ENCODE results near the gene RAPGEFL1.
"Not testable (repeated sequence)": the region's sequence is repeated elsewhere in the genome, so short reads cannot be mapped to it uniquely, and the experiment has no call there.

RAPGEFL1 gene

DNA sequence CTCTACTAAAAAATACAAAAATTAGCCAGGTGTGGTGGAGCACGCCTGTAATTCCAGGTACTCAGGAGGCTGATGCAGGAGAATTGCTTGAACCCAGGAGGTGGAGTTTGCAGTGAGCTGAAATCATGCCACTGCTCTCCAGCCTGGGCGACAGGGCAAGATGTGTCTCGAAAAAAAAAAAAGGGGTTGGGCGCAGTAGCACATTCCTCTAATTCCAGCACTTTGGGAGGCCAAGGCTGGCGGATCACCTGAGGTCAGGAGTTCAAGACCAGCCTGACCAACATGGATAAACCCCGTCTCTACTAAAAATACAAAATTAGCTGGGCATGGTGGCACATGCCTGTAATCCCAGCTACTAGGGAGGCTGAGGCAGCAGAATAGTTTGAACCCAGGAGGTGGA is 36.6 kb downstream of the RAPGEFL1 start:
- not testable (repeated sequence) for DNase-seq

DNA sequence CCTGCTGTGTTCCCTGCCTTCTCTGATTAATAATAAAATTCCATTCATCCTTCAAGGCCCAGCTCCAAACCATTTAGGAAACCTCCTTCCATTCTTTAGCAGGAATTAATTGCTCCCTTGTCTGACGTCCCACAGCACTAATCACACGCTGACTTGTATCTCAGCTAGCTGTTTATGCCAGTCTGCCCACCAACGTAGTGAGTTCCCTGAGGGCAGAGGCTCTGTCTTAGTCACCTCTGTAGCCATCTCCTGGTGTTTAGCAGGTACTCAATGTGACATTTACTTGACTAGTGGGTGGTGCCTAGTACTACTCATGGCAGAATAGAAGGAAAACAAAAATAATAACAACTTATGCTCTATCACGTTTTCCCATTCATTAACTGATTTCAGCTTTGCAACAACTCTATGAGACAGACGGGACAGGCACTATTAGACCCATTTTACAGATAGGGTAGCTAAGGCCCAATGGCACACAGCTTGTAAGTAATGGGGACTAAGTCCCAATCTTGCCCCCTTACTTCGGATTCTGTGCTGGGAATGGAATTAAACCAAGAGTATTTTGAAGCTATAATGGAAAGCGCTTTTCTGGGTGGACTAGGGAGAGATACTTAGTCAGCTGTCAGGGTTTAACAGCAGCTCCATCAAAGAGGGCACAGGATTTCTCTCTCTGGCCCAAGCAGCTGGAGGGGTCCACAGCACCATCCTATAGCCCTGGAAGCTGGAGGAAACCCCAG is 40.9 kb downstream of the RAPGEFL1 start:
- no peak for DNase-seq

DNA sequence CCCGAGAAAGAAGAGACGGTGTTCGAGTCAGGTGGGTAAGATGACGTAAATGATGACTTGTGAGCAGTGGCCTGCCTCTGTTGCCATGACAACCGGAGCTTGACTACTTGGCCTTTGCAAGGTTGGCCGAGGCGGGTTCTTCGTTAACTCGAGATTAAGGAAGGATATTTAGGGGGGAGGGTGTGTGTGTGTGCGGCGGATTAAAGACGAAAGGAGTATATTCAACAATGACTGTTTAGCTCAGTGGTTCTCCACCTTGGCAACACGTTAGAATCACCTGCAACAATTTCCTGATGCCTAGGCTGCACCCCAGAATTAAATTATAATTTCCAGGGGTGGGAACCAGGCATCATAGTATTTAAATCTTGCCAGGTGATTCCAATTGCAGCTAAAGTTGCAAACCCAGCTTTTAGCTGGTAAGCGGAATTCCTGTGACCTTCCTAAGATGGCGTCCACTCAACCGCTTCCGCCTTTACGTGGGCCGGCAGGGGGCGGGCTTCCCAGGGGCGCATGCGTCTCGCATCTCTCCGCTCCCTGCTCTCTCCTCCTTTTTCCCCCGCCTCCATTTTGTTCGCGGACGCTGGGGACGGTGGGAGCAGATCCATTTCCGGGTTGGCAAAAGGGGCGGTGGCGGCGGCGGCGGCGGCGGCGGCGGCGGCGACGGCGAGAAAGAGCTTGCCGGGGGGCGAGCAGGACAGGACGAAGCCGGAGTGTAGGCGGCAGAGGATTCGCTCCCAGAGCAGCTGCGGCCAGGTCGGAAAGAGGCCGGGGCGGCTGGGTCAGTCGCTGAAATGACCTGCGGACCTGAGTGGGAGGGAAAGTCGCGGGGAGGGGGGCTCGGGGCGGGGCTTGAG is 41.7 kb downstream of the RAPGEFL1 start, which contains the start of gene WIPF2:
TSS of gene WIPF2 (plus strand) at position 565 of the 854 bp plus-strand sequence. CDS start 37,156 bp downstream, outside the sequence.
- peak; percentile 96 for DNase-seq

DNA sequence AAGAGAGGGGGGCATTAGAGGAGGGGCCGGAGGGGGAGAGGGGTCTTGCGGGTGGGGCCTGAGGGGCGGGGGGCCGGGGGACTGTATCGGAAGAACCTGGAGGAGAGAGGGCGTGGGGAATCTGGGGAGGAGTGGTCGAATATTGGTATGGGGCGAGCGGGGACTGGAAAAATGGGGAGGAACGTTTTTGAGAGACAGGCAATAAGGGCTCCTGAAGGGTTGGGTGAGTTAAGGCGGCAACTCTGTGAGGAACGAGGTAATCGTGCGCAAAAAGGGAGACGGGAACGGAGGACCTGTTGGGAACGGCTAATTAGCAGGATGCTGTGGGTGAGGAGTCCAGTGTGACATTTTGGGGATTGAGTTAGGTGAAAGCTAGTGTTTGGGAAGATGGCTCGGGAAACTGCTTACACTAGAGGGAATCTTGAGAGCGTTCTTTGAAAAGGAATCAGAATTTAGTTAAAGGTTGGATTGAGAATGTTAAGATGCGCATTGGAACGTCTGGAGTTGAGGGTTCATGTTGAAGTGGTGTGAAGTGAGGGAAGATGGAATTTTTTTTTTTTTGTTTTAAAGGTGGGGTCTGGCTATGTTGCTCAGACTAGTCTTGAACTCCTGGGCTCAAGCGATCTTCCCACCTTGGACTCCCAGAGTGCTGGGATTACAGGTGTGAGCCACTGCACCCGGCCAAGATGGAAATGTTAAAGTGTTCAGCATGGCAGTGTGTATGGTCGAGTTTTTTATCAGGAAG is 42.5 kb downstream of the RAPGEFL1 start:
- DNase-seq, result peak; percentile 69

DNA sequence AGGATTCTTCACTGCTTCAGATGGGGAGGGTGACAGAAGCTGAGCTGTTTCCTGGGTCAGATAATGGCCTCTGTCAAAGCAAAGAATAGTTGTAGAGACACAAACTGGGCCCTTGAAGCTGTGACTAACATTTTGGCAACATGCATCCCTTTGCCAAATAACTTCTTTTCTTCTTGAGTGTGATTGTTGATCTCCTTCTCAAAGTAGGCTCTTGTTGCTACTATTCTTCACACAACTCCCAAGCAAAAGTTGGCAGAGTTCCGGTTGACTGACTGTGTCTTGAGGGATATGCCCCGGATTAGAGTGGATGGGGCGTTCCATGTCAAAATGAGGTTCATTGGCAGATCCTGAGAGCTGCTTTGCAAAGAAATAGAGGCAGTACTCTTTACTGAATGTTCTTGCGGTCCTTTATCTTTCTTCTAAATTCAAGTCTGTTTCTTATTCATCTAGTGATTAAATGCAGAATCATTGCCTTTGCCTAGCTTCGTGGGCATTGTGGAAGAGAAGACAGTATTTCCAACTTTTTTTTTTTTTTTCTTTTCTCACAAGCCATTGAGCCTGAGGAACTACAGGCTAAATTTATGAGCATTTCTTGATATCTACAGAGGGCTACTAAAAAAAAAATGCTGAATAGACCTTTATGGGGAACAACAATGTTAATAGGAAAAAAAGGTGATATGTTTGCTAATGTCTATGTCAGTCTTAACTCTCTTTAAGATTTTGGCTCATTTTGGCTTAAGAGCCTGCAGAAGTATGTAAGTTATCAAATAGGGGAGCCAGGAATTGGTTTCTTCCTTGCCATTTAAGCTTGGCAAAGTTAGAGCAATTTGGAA is 47.7 kb downstream of the RAPGEFL1 start:
- no peak for DNase-seq

DNA sequence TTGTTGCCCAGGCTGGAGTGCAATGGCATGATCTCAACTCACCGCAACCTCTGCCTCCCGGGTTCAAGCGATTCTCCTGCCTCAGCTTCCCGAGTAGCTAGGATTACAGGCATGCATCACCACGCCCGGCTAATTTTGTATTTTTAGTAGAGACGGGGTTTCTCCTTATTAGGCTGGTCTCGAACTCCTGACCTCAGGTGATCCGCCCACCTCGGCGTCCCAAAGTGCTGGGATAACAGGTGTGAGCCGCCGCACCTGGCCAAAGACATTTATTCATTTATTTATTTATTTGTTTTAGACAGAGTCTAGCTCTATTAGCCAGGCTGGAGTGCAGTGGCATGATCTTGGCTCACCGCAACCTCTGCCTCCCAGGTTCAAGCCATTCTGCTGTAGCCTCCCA is 51.9 kb downstream of the RAPGEFL1 start:
- not testable (repeated sequence) for DNase-seq

DNA sequence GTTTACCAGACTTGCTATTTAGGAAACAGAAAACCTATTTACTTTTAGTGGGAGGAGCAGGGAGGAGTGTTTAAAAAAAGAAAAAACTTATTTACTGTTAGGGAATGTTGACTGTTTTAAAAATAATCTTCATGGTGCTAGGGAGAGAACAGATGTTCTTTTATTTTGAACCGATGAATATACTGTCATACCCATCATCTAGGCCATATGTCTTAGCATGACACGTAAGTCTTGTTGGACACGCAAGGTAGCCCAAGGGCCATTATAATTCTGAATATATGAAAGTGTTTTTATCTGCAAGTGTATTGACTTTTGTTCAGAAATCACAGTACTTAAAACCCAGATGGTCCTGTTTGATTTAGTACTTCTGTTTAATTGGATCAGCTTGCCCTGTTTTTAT is 53.4 kb downstream of the RAPGEFL1 start:
- no peak for DNase-seq

DNA sequence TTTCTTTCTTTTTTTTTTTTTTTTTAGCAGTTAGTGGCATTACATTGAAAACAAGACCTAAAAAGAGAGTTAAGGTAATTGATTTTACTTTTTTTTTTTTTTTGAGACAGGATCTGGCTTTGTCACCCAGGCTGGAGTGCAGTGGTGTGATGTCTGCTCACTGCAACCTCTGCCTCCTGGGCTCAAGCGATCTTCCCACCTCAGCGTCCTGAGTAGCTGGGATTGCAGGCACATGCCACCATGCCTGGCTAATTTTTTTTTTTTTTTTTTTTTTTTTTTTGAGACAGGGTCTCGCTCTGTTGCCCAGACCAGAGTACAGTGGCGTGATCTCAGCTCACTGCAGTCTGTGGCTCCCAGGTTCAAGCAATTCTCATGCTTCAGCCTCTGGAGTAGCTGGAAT is 54.7 kb downstream of the RAPGEFL1 start:
- DNase-seq, result not testable (repeated sequence)

DNA sequence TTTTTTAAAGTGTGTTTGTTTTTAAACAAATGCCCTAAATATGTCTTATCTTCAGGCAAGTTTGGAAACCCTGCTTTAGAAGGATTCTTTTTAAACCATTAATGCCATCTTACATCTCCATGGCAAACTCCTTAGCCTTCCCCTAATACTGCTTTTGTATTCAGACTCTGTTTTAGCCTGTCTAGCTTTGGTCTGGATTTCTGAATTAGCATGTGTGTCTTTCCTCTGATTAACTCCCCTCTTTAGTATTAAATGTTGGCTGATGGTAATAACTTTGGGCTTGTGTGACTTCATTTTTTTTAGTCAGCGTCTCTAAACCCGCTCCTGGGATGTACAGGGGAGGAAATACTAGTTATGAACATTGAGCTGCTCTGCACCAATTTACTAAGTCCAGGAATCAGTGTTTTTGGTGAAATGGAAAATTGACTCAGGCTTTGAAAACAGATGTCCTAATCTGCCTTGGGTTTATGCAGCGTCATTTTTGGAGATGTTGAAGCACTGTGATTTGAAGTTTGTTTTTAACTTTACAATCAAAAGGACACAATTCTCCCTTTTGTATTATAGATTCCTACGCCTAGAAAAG is 64.1 kb downstream of the RAPGEFL1 start:
- DNase-seq, result no peak

DNA sequence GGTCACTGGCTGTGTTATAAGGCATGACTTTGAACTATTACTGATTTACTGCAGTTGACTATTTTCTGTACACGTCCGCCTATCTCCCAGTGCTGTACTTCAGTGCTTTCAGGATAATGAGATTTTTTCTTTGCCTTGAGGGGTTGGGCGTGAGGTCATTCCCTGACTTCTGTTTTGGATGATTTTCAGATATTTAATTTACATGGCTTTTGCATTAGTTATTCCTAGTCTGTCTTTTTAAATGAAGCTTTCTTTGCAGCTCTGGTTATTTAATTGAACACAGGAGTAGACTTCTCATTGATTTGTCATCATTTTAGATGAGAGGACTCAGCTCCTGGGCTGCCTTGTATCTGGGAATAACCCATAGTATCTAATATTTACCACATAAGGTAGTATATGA is 65.5 kb downstream of the RAPGEFL1 start:
- DNase-seq, result no peak

DNA sequence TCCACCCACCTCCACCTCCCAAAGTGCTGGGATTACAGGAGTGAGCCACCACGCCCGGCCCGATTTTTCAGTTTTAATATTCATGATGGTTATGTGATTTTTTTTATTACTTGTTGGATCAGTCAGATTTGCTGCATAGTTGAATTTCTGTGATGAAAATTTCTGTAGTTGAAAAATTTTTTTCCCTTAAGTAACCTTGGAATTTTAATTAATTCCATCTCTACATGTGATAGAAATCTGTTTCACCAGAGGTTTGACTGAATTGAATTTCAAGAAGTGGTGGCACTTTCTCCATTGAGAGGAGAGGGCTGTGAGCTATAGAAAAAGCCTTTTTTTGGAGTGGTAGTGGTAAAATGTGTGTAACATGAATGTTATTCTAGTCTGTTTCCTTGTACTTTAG is 66.5 kb downstream of the RAPGEFL1 start:
- no peak for DNase-seq

DNA sequence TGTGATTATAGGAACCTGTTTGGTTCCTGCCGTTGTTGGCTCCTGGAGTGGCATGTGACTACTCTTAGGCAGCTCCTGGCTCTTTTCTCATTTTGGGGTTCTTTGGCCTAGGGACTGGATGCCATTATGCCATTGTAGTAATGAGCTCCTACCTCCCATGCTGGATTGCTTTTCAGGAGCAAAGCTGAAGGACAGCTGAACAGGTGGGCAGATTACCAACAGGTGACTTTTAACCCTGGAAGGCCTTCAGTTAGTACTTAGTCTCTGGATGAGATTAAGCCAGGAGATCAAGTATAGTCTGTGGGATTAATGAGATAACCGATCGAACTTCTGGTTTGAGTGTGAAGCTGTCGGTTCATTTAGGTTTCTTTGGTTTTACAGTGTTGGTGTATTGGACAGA is 67.0 kb downstream of the RAPGEFL1 start:
- DNase-seq, result no peak

Measured in GDM1 (cell line).